ENCODE data around the gene EGR1.
A peak's percentile ranks its signal among the peaks of the same experiment; 100 is the strongest.

Gene EGR1

GRCh38 chr5:138448070-138448469 lies 17.2 kb upstream of the EGR1 start:
- no peak overlapping the region for H3K4me3 ChIP-seq (ENCODE audit: low read depth, low read length)
- DNase-seq (ENCODE audit: low read depth): no peak
- TF ChIP-seq CTCF (conservative IDR thresholded peaks at IDR 0.05; ENCODE audit: low read depth, low read length): no peak

GRCh38 chr5:138448481-138449398 lies 16.5 kb upstream of the EGR1 start:
- DNase-seq (ENCODE audit: low read depth): peak; percentile 94
- H3K4me3 ChIP-seq (ENCODE audit: low read depth, low read length): no peak overlapping the region
- TF ChIP-seq CTCF (conservative IDR thresholded peaks at IDR 0.05; ENCODE audit: low read depth, low read length): no peak

- peak; percentile 95 for TF ChIP-seq CTCF (conservative IDR thresholded peaks at IDR 0.05; ENCODE audit: low read depth, low read length)
- DNase-seq (ENCODE audit: low read depth): peak; percentile 86
- H3K4me3 ChIP-seq (ENCODE audit: low read depth, low read length): peak overlapping the region; percentile 15
These were observed 15.6 kb upstream of the EGR1 start for GRCh38 chr5:138449501-138450239.

GRCh38 chr5:138450971-138451370 lies 14.3 kb upstream of the EGR1 start:
- no peak for TF ChIP-seq CTCF (conservative IDR thresholded peaks at IDR 0.05; ENCODE audit: low read depth, low read length)
- no peak overlapping the region for H3K4me3 ChIP-seq (ENCODE audit: low read depth, low read length)
- no peak for DNase-seq (ENCODE audit: low read depth)

- no peak for TF ChIP-seq CTCF (conservative IDR thresholded peaks at IDR 0.05; ENCODE audit: low read depth, low read length)
- H3K4me3 ChIP-seq (ENCODE audit: low read depth, low read length): no peak overlapping the region
- DNase-seq (ENCODE audit: low read depth): no peak
These were observed 12.6 kb upstream of the EGR1 start for GRCh38 chr5:138452720-138453119.

GRCh38 chr5:138453590-138453989 lies 11.7 kb upstream of the EGR1 start:
- DNase-seq (ENCODE audit: low read depth): no peak
- no peak for TF ChIP-seq CTCF (conservative IDR thresholded peaks at IDR 0.05; ENCODE audit: low read depth, low read length)
- no peak overlapping the region for H3K4me3 ChIP-seq (ENCODE audit: low read depth, low read length)

All from choroid plexus epithelial cell (primary cell).